Stimulated activated naive CD4-positive, alpha-beta T cell (primary cell): ENCODE measurements around the gene COLGALT1.

Source experiments
- DNase-seq, 6 experiments: peaks; one replicate each; lab custom pipeline; 2025; lab: John Stamatoyannopoulos, UW

COLGALT1 gene

GRCh38 chr19:17623224-17623935 is 67.9 kb downstream of the COLGALT1 start:
- DNase-seq = no peak

- no peak for DNase-seq
These were observed 69.0 kb downstream of the COLGALT1 start for GRCh38 chr19:17624314-17624991.

GRCh38 chr19:17625043-17625442 is 69.6 kb downstream of the COLGALT1 start:
- no peak for DNase-seq

GRCh38 chr19:17625980-17626379 is 70.5 kb downstream of the COLGALT1 start:
- no peak for DNase-seq

GRCh38 chr19:17626456-17627015 is 71.1 kb downstream of the COLGALT1 start:
- no peak for DNase-seq

- DNase-seq = no peak
These were observed 71.7 kb downstream of the COLGALT1 start for GRCh38 chr19:17627161-17627560.

- no peak for DNase-seq
These were observed 72.5 kb downstream of the COLGALT1 start for GRCh38 chr19:17627921-17628320.

GRCh38 chr19:17629760-17630159 is 74.3 kb downstream of the COLGALT1 start:
- no peak for DNase-seq

- no peak for DNase-seq
These were observed 77.1 kb downstream of the COLGALT1 start for GRCh38 chr19:17632577-17632976.
